Activated T-helper 1 cell treated with Interleukin-2 at 50 U/mL for 16 hours (primary cell): ENCODE data around the gene MTRF1.
"Not testable (repeated sequence)": the region's sequence is repeated elsewhere in the genome, so short reads cannot be mapped to it uniquely, and the experiment has no call there.

Experiments
- DNase-seq: peaks from one replicate; pipeline ENCODE4 v3.0.0-alpha.2; 2020; ENCODE audit warnings: low read depth

The MTRF1 gene

DNA sequence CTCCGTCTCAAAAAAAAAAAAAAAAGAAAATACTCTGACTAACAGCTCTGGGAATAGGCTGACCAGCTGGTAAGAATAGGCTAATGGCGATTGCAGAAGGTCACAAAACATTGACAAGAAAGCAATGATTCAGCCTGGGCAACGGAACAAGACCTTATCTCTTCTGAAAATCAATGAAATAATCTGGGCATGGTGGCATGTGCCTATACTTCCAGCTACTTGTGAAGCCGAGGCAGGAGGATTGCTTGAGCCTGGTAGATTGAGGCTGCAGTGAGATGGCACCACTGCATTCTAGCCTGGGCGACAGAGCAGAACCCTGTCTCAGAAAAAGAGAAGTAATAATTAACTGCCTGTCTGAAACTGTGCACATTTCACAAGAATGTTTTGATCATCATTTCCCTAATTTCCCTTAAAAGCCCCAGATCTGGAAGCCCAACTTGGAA is 18.8 kb upstream of the MTRF1 start:
- no peak for DNase-seq

GRCh38 chr13:41279156-41279555 is 15.8 kb upstream of the MTRF1 start:
- not testable (repeated sequence) for DNase-seq

GRCh38 chr13:41276824-41277223 is 13.4 kb upstream of the MTRF1 start:
- no peak for DNase-seq

- DNase-seq: no peak
Observed at GRCh38 chr13:41274881-41275280, 11.5 kb upstream of the MTRF1 start.

DNA sequence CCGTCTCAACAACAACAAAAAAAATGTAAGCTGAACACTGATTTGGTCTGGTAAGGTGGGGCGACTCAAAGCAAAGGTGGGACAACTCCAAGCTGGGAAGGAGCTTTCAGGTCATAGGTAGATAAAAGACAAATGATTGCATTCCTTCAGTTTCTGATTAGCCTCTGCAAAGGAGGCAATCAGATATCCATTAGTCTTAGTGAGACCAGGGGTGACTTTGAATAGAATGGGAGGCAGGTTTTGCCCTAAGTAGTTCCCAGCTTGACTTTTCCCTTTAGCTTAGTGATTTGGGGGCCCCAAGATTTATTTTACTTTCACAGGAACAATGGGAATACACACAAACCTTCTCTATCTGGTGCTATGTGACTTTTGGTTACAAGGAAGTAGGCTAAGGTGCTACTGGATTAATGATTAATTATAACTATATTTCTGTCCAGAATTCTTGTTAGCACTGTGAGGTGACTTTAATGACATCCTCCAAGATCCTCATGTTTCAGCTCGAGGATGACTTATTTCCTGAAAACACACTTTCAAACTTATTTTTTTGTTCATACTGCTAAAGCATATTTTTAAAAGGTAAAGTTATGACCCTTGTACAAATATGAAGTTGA is 10.6 kb upstream of the MTRF1 start:
- DNase-seq: no peak

DNA sequence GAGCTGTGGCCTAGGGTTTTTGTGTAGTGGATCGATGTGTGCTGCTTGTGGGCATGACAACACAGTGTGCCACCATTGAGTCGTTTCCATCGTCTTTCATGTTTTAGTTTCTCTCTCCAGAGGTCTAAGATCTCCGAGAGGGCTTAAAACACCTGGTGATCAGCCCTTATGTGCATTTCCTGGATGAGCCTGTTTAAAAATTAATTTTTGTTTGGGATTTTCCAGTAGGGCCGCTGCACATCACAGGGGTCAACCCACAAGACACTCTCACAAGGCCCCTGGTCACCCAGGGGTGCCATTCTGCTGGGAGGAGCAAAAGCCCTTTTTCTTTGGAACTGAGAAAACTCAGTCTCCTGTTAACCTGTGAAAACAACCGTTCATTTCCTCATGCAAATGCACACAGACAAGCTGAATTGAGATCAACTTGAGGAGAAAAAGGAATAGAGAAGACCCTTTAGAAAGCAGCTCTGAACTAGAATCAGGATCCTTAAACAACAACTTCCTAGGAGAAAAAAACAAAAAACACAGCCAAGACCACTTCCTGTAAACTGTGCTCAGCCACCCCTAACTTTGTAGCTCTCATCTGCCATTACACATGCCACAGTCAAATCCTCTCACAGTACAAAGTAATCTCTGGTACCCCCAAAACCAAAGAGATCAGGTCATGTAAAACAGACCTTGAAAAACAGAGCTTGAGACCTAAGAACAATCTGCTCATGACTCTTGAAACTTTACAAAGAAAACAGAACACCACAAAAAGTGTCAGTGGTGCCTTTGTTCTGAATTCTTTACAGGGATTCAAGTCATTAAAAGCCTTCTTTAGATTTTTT is 8.3 kb upstream of the MTRF1 start:
- DNase-seq: no peak

- no peak for DNase-seq
Observed at GRCh38 chr13:41268764-41269163, 5.4 kb upstream of the MTRF1 start.

DNA sequence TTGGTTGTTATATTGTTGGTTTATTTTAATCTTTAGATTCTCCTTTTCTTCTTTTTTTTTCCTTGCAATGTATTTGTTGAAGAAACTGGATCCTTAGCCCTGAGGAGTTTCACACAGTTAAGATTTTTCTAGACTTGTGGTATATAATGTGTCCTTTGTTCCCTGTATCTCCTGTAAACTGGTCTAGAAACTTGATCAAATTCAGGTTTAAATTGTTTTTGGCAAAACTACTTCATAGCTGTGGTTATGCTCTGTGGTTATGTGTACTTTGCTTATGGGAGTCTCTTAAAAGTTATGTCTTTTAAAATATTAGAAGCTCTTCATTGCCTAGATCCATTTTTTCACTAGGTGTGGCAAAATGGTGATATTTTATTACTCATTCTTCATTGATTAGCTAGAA is 3.7 kb upstream of the MTRF1 start:
- no peak for DNase-seq

DNA sequence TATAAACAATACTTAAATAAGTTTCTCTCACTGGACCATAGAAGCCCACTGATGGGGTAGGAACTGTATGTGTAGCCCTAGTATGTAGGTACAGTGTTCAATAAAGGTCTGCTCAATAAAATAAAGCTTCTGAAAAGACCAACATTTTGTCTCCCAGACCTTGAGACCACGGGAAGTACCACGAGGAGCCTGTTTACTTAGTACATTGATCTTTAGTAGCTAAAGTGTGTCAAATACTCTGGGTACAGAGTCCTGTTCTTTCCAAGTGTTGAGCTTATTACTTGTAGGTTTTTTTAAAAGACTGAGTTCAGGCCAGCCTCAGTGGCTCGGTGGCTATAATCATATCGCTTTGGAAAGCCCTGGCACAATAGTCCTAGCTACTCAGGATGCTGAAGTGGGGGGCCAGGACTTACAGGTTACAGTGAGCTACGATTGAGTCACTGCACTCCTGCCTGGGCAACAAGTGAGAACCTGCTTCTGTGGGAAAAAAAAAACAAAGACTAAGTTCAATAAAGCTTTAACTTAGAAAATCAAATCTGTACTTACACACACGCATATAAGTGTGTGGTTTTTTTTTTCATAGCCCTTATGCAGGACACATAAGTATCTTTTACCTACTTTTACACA is 3.4 kb downstream of the MTRF1 start:
- DNase-seq: no peak

GRCh38 chr13:41257535-41257934 is 5.8 kb downstream of the MTRF1 start:
- DNase-seq: no peak

GRCh38 chr13:41254902-41255301 is 8.5 kb downstream of the MTRF1 start:
- no peak for DNase-seq

GRCh38 chr13:41250993-41251392 is 12.4 kb downstream of the MTRF1 start:
- DNase-seq: no peak

GRCh38 chr13:41246969-41247680 is 16.3 kb downstream of the MTRF1 start:
- no peak for DNase-seq

- no peak for DNase-seq
Observed at GRCh38 chr13:41244556-41244955, 18.8 kb downstream of the MTRF1 start.

DNA sequence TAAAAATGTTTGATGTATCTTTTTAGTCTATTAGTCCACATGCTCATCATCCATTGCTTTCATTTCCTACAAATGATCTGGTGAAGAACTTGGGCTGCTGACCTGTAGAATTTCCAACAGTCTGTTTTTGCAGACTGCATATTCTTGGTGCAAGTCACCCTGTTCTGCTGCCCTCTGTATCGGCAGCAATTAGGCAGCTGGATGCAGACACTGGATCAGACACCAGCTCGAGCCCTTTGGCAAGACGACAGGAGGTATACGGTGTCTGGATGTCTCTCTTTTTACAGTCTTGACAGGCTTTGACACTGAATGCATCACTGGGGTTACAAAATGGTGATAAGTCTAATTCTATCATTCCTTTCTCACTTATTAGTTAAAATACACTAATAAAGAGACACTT is 21.8 kb downstream of the MTRF1 start:
- DNase-seq: no peak

- DNase-seq: no peak
Observed at GRCh38 chr13:41236369-41236768, 27.0 kb downstream of the MTRF1 start.

GRCh38 chr13:41232578-41233480 is 30.5 kb downstream of the MTRF1 start:
- no peak for DNase-seq

DNA sequence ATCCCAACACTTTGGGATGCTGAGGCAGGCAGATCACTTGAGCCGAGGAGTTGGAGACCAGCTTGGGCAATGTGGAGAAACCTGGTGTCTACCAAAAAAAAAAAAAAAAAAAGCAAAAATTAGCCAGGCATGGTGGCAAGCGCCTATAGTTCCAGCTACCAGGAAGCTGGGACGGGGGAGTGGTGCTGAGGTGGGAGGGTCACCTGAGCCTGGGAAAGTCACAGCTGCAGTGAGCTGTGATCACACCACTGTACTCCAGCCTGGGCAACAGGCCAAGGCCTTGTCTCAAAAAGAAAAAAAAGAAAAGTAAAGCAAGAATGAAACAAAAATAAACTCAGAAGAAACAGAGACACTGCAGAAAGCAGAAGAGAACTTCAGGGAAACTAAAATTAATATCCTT is 31.6 kb downstream of the MTRF1 start:
- no peak for DNase-seq

DNA sequence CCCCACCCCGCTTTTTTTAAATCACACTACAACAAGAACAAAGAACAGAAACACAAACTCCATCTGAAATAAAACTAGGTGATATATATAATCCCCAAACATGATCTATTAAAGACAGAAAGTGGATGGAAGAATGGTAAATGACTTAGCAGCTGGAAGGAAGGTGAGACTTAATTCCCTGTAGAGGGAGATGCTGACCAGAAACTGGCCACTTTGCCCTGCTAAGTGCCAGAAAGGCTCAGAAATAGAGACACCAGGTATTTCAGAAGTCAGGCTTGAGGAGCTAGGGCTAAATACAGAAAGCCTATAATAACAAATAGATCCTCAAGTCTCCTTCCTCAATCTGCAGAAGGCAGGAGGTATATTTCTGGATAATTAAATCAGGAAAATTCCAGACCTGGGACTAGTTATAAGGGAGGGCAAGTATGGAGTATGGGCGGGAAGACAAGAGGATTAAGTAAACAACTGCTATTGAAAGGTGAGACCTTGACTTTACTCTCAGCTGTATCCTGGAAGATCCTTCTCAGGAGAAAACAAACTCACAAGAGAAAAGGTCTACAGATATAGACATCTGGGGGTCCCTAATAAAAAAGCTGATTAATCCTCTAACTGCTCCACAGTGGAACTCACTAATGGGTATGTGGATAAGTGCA is 32.2 kb downstream of the MTRF1 start:
- no peak for DNase-seq

DNA sequence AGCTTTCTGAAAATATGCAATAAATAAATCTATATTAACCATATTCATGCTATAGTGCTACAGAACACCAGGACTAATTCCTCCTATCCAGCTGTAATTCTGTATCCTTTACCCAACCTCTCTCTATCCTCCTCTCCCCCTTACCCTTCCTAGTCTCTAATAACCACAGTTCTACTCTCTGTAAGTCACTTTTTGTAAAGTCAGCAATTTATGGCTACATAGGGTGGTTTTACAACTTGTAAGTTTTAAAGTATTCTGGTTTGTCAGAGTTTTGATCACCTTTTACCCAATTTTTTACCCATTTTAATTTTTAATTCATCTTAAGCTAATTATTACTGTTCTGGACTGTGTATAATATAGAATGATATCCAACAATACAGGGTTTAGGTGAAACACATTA is 34.0 kb downstream of the MTRF1 start:
- no peak for DNase-seq
